Motor neuron (in vitro differentiated cells): ENCODE results near the gene FRRS1. TPM values are rescaled to one million over a fixed set of nuclear protein-coding genes. Genes with fewer than 3 reads are reported as not detected.

Experiments
- ATAC-seq, 8 experiments: fragments of 200-7000 bp; cut with Tn5 transposase; replicated peaks in 6 of 8; 2 replicates each; pipeline ENCODE4 v1.8.0; 2021; ENCODE audit warnings: mild to moderate bottlenecking in 8 of 8, moderate library complexity in 8 of 8
- H3K27ac ChIP-seq, 2 donors: fragments of 250-450 bp; sonication (Bioruptor Pico); 2 replicates each; pipeline ENCODE4 v1.9.0; 2021; ENCODE audit warnings: antibody characterized with exemption in 2 of 2, mild to moderate bottlenecking in 2 of 2, moderate library complexity in 1 of 2
- H3K4me1 ChIP-seq, 2 donors: fragments of 250-450 bp; sonication (Bioruptor Pico); replicated peaks in 1 of 2; 2 replicates each; pipeline ENCODE4 v1.6.1; 2021; ENCODE audit warnings: antibody characterized with exemption in 2 of 2, mild to moderate bottlenecking in 2 of 2, moderate library complexity in 1 of 2
- H3K4me3 ChIP-seq, 5 donors: fragments of 250-450 bp; sonication (Bioruptor Pico); 2 replicates each; pipeline ENCODE4 v1.9.0; 2021; ENCODE audit warnings: antibody characterized with exemption in 5 of 5, mild to moderate bottlenecking in 5 of 5, moderate library complexity in 4 of 5
- WGBS, 10 experiments: fragments of 450-650 bp; shearing (Covaris generic); methylation state at CpG; one replicate each; pipeline ENCODE4 v1.0.0; 2022; 5-methylcytosine and 5-hydroxymethylcytosine counted together
- in situ Hi-C, 9 experiments: fragments of 400-800 bp; cut with MboI; loops; one replicate each; pipeline ENCODE4 v1.15.0; 2021; ENCODE audit warnings: low sequenced_read_pairs in 9 of 9, low pct_unique_long_range_greater_than_20kb in 2 of 9; ENCODE audit not compliant: unreplicated experiment in 9 of 9
- total RNA-seq, 8 experiments: library from RNA; unstranded; fragments of 300-600 nt; gene quantifications; 2 replicates each; pipeline versions ENCODE4 v1.2.3 to v1.2.4, GENCODE V29; 2022

FRRS1 gene
- total RNA-seq, 8 experiments from 2014 or later: 2.8 to 36.7 (median 5.6) TPM

GRCh38 chr1:99663501-99663900 lies 102.9 kb downstream of the FRRS1 start:
- WGBS, 10 experiments: 80 to 100% (median 89%) methylated on average over 1 to 2 of the region's 2 CpGs; no CpG with 5 or more reads in 3 of the 10 experiments
- no peak overlapping the region for H3K27ac ChIP-seq

GRCh38 chr1:99662539-99663080 lies 103.8 kb downstream of the FRRS1 start:
- 0 to 86% (median 48%) methylated on average over 1 to 3 of the region's 3 CpGs; no CpG with 5 or more reads in 1 of the 10 experiments for WGBS, 10 experiments

More at GRCh38 chr1:99663501-99663900, 102.9 kb downstream of the FRRS1 start:
- Histone ChIP-seq H3K4me1 (peaks cover 0 to 2% of the 10 kb centered on the region in 2 donors), H3K4me3 (no peak overlapping the region)
- ATAC-seq: no peak
- in situ Hi-C loops: no loop called here

GRCh38 chr1:99661780-99662179 lies 104.7 kb downstream of the FRRS1 start:
- in situ Hi-C loops: no loop called here
- no peak overlapping the region for H3K4me3 ChIP-seq
- ATAC-seq: no peak
- WGBS, 10 experiments: 42 to 100% (median 91%) methylated on average over 2 to 3 of the region's 3 CpGs
- peaks cover 0 to under 1% of the 10 kb centered on the region in 2 donors for H3K4me1 ChIP-seq
- no peak overlapping the region for H3K27ac ChIP-seq

More at GRCh38 chr1:99662539-99663080, 103.8 kb downstream of the FRRS1 start:
- H3K4me1 ChIP-seq: peaks cover 0 to 2% of the 10 kb centered on the region in 2 donors
- H3K27ac ChIP-seq: no peak overlapping the region
- peak in 3 of 8 experiments; percentile 68 to 96 (median 95) for ATAC-seq
- H3K4me3 ChIP-seq: no peak overlapping the region
- in situ Hi-C loops: no loop called here

- no peak for ATAC-seq
Observed at GRCh38 chr1:99660496-99660895, 105.9 kb downstream of the FRRS1 start.

GRCh38 chr1:99659755-99660210 lies 106.7 kb downstream of the FRRS1 start:
- Histone ChIP-seq H3K4me3 (no peak overlapping the region), H3K4me1 (no peaks in the 10 kb centered on the region), H3K27ac (no peak overlapping the region)
- 0 to 100% (median 71%) methylated on average over 1 to 2 of the region's 2 CpGs; no CpG with 5 or more reads in 3 of the 10 experiments for WGBS, 10 experiments
- in situ Hi-C loops: no loop called here
- peak in 4 of 8 experiments; percentile 23 to 75 (median 45) for ATAC-seq

More at GRCh38 chr1:99660496-99660895, 105.9 kb downstream of the FRRS1 start:
- in situ Hi-C loops: no loop called here
- no peak overlapping the region for H3K4me3 ChIP-seq
- no peaks in the 10 kb centered on the region for H3K4me1 ChIP-seq
- no peak overlapping the region for H3K27ac ChIP-seq
- 69 to 100% (median 97%) methylated on average over 1 to 2 of the region's 2 CpGs; no CpG with 5 or more reads in 2 of the 10 experiments for WGBS, 10 experiments

Other genes with a start within 250 kb of the FRRS1 start
- 10 to 100 TPM in 3 of 8 experiments, 1 to 10 TPM in 3, under 1 TPM in 2; 0.92 to 40.4 (median 2.0) TPM for gene PALMD, start 120.5 kb downstream of the FRRS1 start, total RNA-seq
- gene AGL, start 83.7 kb upstream of the FRRS1 start, total RNA-seq: 10 to 100 TPM; 13.3 to 40.7 (median 14.0) TPM
- gene SLC35A3, start 203.4 kb upstream of the FRRS1 start, total RNA-seq: 10 to 100 TPM; 13.6 to 23.4 (median 16.0) TPM